ENCODE data around the gene CES3.

The CES3 gene

GRCh38 chr16:66937725-66938337 lies 23.2 kb upstream of the CES3 start:
- H4K5ac ChIP-seq (ENCODE audit: low read length) = no peak overlapping the region
- H3K56ac ChIP-seq (ENCODE audit: low read length) = no peak overlapping the region
- no peak overlapping the region for H2BK15ac ChIP-seq (replicated peaks; ENCODE audit: low read depth)
- no peak overlapping the region for H2AK5ac ChIP-seq (ENCODE audit: low read length)
- no peaks in the 10 kb centered on the region for H3K79me2 ChIP-seq (ENCODE audit: control insufficient read depth, insufficient read depth, low read length)
- no peak overlapping the region for H3K4me3 ChIP-seq (ENCODE audit: low read length)
- DNase-seq = no peak
- WGBS (ENCODE audit: extremely low coverage, insufficient coverage, low lambda C conversion rate) = no CpG with 5 or more reads among the region's 10 CpGs
- no peaks in the 10 kb centered on the region for H3K27me3 ChIP-seq (ENCODE audit: insufficient read depth, low read length, poor library complexity)
- no peak overlapping the region for H3K27ac ChIP-seq (ENCODE audit: low read depth, low read length)
- no peak overlapping the region for H2BK120ac ChIP-seq (ENCODE audit: low read depth, low read length)
- H3K23ac ChIP-seq (ENCODE audit: low read length) = no peak overlapping the region
- peaks cover 6% of the 10 kb centered on the region for H3K79me1 ChIP-seq (ENCODE audit: low read length)
- no peak overlapping the region for H3K9ac ChIP-seq (ENCODE audit: low read length)
- no peak overlapping the region for H3K18ac ChIP-seq (ENCODE audit: low read length)
- H3K4me2 ChIP-seq (ENCODE audit: low read length) = no peak overlapping the region
- peaks cover 5% of the 10 kb centered on the region for H3K4me1 ChIP-seq (ENCODE audit: control insufficient read depth, low read depth, low read length)
- no peak overlapping the region for H4K8ac ChIP-seq (ENCODE audit: low read depth, low read length)
- H3K36me3 ChIP-seq (ENCODE audit: control insufficient read depth, insufficient read depth, low read length) = peaks cover 2% of the 10 kb centered on the region
- no peak overlapping the region for H3K4ac ChIP-seq (ENCODE audit: low read depth, low read length)
- H2BK5ac ChIP-seq (ENCODE audit: low read length) = no peak overlapping the region

GRCh38 chr16:66939366-66939765 lies 21.7 kb upstream of the CES3 start:
- H4K5ac ChIP-seq (ENCODE audit: low read length) = no peak overlapping the region
- no peak for DNase-seq
- H3K9ac ChIP-seq (ENCODE audit: low read length) = no peak overlapping the region
- H2BK120ac ChIP-seq (ENCODE audit: low read depth, low read length) = no peak overlapping the region
- H3K4me1 ChIP-seq (ENCODE audit: control insufficient read depth, low read depth, low read length) = no peaks in the 10 kb centered on the region
- no peaks in the 10 kb centered on the region for H3K79me1 ChIP-seq (ENCODE audit: low read length)
- peaks cover 2% of the 10 kb centered on the region for H3K36me3 ChIP-seq (ENCODE audit: control insufficient read depth, insufficient read depth, low read length)
- H4K8ac ChIP-seq (ENCODE audit: low read depth, low read length) = no peak overlapping the region
- no peak overlapping the region for H2BK15ac ChIP-seq (replicated peaks; ENCODE audit: low read depth)
- H2BK5ac ChIP-seq (ENCODE audit: low read length) = no peak overlapping the region
- H3K56ac ChIP-seq (ENCODE audit: low read length) = no peak overlapping the region
- no peaks in the 10 kb centered on the region for H3K27me3 ChIP-seq (ENCODE audit: insufficient read depth, low read length, poor library complexity)
- H3K4ac ChIP-seq (ENCODE audit: low read depth, low read length) = no peak overlapping the region
- no peak overlapping the region for H3K23ac ChIP-seq (ENCODE audit: low read length)
- H3K79me2 ChIP-seq (ENCODE audit: control insufficient read depth, insufficient read depth, low read length) = no peaks in the 10 kb centered on the region
- no peak overlapping the region for H3K27ac ChIP-seq (ENCODE audit: low read depth, low read length)
- H3K4me3 ChIP-seq (ENCODE audit: low read length) = no peak overlapping the region
- no peak overlapping the region for H2AK5ac ChIP-seq (ENCODE audit: low read length)
- H3K4me2 ChIP-seq (ENCODE audit: low read length) = no peak overlapping the region
- H3K18ac ChIP-seq (ENCODE audit: low read length) = no peak overlapping the region

- Histone ChIP-seq H3K4ac (ENCODE audit: low read depth, low read length) (no peak overlapping the region), H3K27me3 (ENCODE audit: insufficient read depth, low read length, poor library complexity) (no peaks in the 10 kb centered on the region), H3K27ac (ENCODE audit: low read depth, low read length) (no peak overlapping the region), H4K8ac (ENCODE audit: low read depth, low read length) (no peak overlapping the region), H2BK5ac (ENCODE audit: low read length) (no peak overlapping the region), H2BK120ac (ENCODE audit: low read depth, low read length) (no peak overlapping the region), H3K4me3 (ENCODE audit: low read length) (no peak overlapping the region), H4K5ac (ENCODE audit: low read length) (no peak overlapping the region), H3K4me1 (ENCODE audit: control insufficient read depth, low read depth, low read length) (no peaks in the 10 kb centered on the region), H3K36me3 (ENCODE audit: control insufficient read depth, insufficient read depth, low read length) (peaks cover 2% of the 10 kb centered on the region), H3K9ac (ENCODE audit: low read length) (no peak overlapping the region), H2BK15ac (replicated peaks; ENCODE audit: low read depth) (no peak overlapping the region), H3K23ac (ENCODE audit: low read length) (no peak overlapping the region), H3K18ac (ENCODE audit: low read length) (no peak overlapping the region), H3K79me1 (ENCODE audit: low read length) (no peaks in the 10 kb centered on the region), H3K79me2 (ENCODE audit: control insufficient read depth, insufficient read depth, low read length) (no peaks in the 10 kb centered on the region), H3K4me2 (ENCODE audit: low read length) (no peak overlapping the region), H3K56ac (ENCODE audit: low read length) (no peak overlapping the region), H2AK5ac (ENCODE audit: low read length) (no peak overlapping the region)
- no CpG with 5 or more reads among the region's 16 CpGs for WGBS (ENCODE audit: extremely low coverage, insufficient coverage, low lambda C conversion rate)
- DNase-seq = no peak
These were observed 20.8 kb upstream of the CES3 start for GRCh38 chr16:66940236-66940635.

GRCh38 chr16:66942981-66943380 lies 18.1 kb upstream of the CES3 start:
- no peak overlapping the region for H2BK120ac ChIP-seq (ENCODE audit: low read depth, low read length)
- WGBS (ENCODE audit: extremely low coverage, insufficient coverage, low lambda C conversion rate) = no CpG with 5 or more reads among the region's 5 CpGs
- H3K79me1 ChIP-seq (ENCODE audit: low read length) = no peaks in the 10 kb centered on the region
- no peak for DNase-seq
- no peak overlapping the region for H4K8ac ChIP-seq (ENCODE audit: low read depth, low read length)
- H3K36me3 ChIP-seq (ENCODE audit: control insufficient read depth, insufficient read depth, low read length) = peaks cover 2% of the 10 kb centered on the region
- H3K9ac ChIP-seq (ENCODE audit: low read length) = no peak overlapping the region
- no peak overlapping the region for H2AK5ac ChIP-seq (ENCODE audit: low read length)
- H3K4ac ChIP-seq (ENCODE audit: low read depth, low read length) = no peak overlapping the region
- peaks cover under 1% of the 10 kb centered on the region for H3K27me3 ChIP-seq (ENCODE audit: insufficient read depth, low read length, poor library complexity)
- H2BK5ac ChIP-seq (ENCODE audit: low read length) = no peak overlapping the region
- no peak overlapping the region for H4K5ac ChIP-seq (ENCODE audit: low read length)
- no peaks in the 10 kb centered on the region for H3K4me1 ChIP-seq (ENCODE audit: control insufficient read depth, low read depth, low read length)
- H3K18ac ChIP-seq (ENCODE audit: low read length) = no peak overlapping the region
- no peak overlapping the region for H3K56ac ChIP-seq (ENCODE audit: low read length)
- no peak overlapping the region for H3K4me3 ChIP-seq (ENCODE audit: low read length)
- H3K4me2 ChIP-seq (ENCODE audit: low read length) = no peak overlapping the region
- no peaks in the 10 kb centered on the region for H3K79me2 ChIP-seq (ENCODE audit: control insufficient read depth, insufficient read depth, low read length)
- H2BK15ac ChIP-seq (replicated peaks; ENCODE audit: low read depth) = no peak overlapping the region
- H3K23ac ChIP-seq (ENCODE audit: low read length) = no peak overlapping the region
- no peak overlapping the region for H3K27ac ChIP-seq (ENCODE audit: low read depth, low read length)

- no peak overlapping the region for H3K18ac ChIP-seq (ENCODE audit: low read length)
- no peak overlapping the region for H2BK120ac ChIP-seq (ENCODE audit: low read depth, low read length)
- H3K4me2 ChIP-seq (ENCODE audit: low read length) = no peak overlapping the region
- no peaks in the 10 kb centered on the region for H3K4me1 ChIP-seq (ENCODE audit: control insufficient read depth, low read depth, low read length)
- H3K27me3 ChIP-seq (ENCODE audit: insufficient read depth, low read length, poor library complexity) = peaks cover 3% of the 10 kb centered on the region
- no peak overlapping the region for H3K4me3 ChIP-seq (ENCODE audit: low read length)
- no peak overlapping the region for H4K5ac ChIP-seq (ENCODE audit: low read length)
- no peak overlapping the region for H3K23ac ChIP-seq (ENCODE audit: low read length)
- no peak overlapping the region for H3K9ac ChIP-seq (ENCODE audit: low read length)
- no peak overlapping the region for H3K4ac ChIP-seq (ENCODE audit: low read depth, low read length)
- no peak overlapping the region for H4K8ac ChIP-seq (ENCODE audit: low read depth, low read length)
- no peak overlapping the region for H2BK15ac ChIP-seq (replicated peaks; ENCODE audit: low read depth)
- H3K56ac ChIP-seq (ENCODE audit: low read length) = no peak overlapping the region
- WGBS (ENCODE audit: extremely low coverage, insufficient coverage, low lambda C conversion rate) = no CpG with 5 or more reads among the region's 15 CpGs
- no peaks in the 10 kb centered on the region for H3K79me2 ChIP-seq (ENCODE audit: control insufficient read depth, insufficient read depth, low read length)
- no peak for DNase-seq
- H3K27ac ChIP-seq (ENCODE audit: low read depth, low read length) = no peak overlapping the region
- H3K36me3 ChIP-seq (ENCODE audit: control insufficient read depth, insufficient read depth, low read length) = peaks cover 2% of the 10 kb centered on the region
- H2AK5ac ChIP-seq (ENCODE audit: low read length) = no peak overlapping the region
- no peaks in the 10 kb centered on the region for H3K79me1 ChIP-seq (ENCODE audit: low read length)
- H2BK5ac ChIP-seq (ENCODE audit: low read length) = no peak overlapping the region
These were observed 17.5 kb upstream of the CES3 start for GRCh38 chr16:66943426-66944053.

GRCh38 chr16:66944054-66944441 lies 17.0 kb upstream of the CES3 start:
- H3K4me1 ChIP-seq (ENCODE audit: control insufficient read depth, low read depth, low read length) = no peaks in the 10 kb centered on the region
- H3K56ac ChIP-seq (ENCODE audit: low read length) = no peak overlapping the region
- H3K36me3 ChIP-seq (ENCODE audit: control insufficient read depth, insufficient read depth, low read length) = peaks cover 2% of the 10 kb centered on the region
- peaks cover 6% of the 10 kb centered on the region for H3K27me3 ChIP-seq (ENCODE audit: insufficient read depth, low read length, poor library complexity)
- H2BK120ac ChIP-seq (ENCODE audit: low read depth, low read length) = no peak overlapping the region
- no peak overlapping the region for H3K4me3 ChIP-seq (ENCODE audit: low read length)
- no peak overlapping the region for H4K5ac ChIP-seq (ENCODE audit: low read length)
- WGBS (ENCODE audit: extremely low coverage, insufficient coverage, low lambda C conversion rate) = no CpG with 5 or more reads among the region's 5 CpGs
- DNase-seq = no peak
- no peak overlapping the region for H4K8ac ChIP-seq (ENCODE audit: low read depth, low read length)
- no peak overlapping the region for H2BK15ac ChIP-seq (replicated peaks; ENCODE audit: low read depth)
- no peak overlapping the region for H3K18ac ChIP-seq (ENCODE audit: low read length)
- no peak overlapping the region for H3K27ac ChIP-seq (ENCODE audit: low read depth, low read length)
- H2AK5ac ChIP-seq (ENCODE audit: low read length) = no peak overlapping the region
- no peak overlapping the region for H3K23ac ChIP-seq (ENCODE audit: low read length)
- H3K4me2 ChIP-seq (ENCODE audit: low read length) = no peak overlapping the region
- H3K9ac ChIP-seq (ENCODE audit: low read length) = no peak overlapping the region
- no peak overlapping the region for H3K4ac ChIP-seq (ENCODE audit: low read depth, low read length)
- H2BK5ac ChIP-seq (ENCODE audit: low read length) = no peak overlapping the region
- no peaks in the 10 kb centered on the region for H3K79me2 ChIP-seq (ENCODE audit: control insufficient read depth, insufficient read depth, low read length)
- no peaks in the 10 kb centered on the region for H3K79me1 ChIP-seq (ENCODE audit: low read length)

Measured in mesendoderm (in vitro differentiated cells).